Esophagus squamous epithelium (tissue), 5 donors: ENCODE results near the gene C10orf105. TPM values are rescaled to one million over a fixed set of nuclear protein-coding genes. Genes with fewer than 3 reads are reported as not detected.
A peak's percentile ranks its signal among the peaks of the same experiment; 100 is the strongest.

Source experiments
- DNase-seq: peaks from one replicate; lab custom pipeline; 2025; lab: John Stamatoyannopoulos, UW
- H3K27ac ChIP-seq, 4 donors: fragments of 200-600 bp; sonication (generic); one replicate each; pipeline ENCODE4 v1.5.1; 2016 to 2019; ENCODE audit warnings: mild to moderate bottlenecking in 1 of 4
- H3K27me3 ChIP-seq, 4 donors: fragments of 200-600 bp; sonication (generic); 1 replicate in 3 of 4; 2 replicates in 1 of 4; pipeline versions ENCODE4 v1.5.1 to v1.6.0; 2017 to 2021; ENCODE audit warnings: antibody characterized with exemption in 1 of 4
- H3K36me3 ChIP-seq, 3 donors: fragments of 200-600 bp; sonication (generic); one replicate each; pipeline ENCODE4 v1.5.1; 2016 to 2019
- H3K4me1 ChIP-seq, 3 donors: fragments of 200-600 bp; sonication (generic); one replicate each; pipeline ENCODE4 v1.5.1; 2017 to 2019
- H3K4me3 ChIP-seq, 4 donors: fragments of 200-600 bp; sonication (generic); 1 replicate in 3 of 4; 2 replicates in 1 of 4; pipeline ENCODE4 v1.5.1; 2016 to 2019; ENCODE audit warnings: mild to moderate bottlenecking in 2 of 4, moderate library complexity in 1 of 4
- H3K9me3 ChIP-seq, 3 donors: fragments of 200-600 bp; sonication (generic); one replicate each; pipeline ENCODE4 v1.5.1; 2016 to 2019
- POLR2A ChIP-seq, 4 donors: fragments of 450-650 bp; IDR thresholded peaks; one replicate each; pipeline ENCODE4 v1.6.1; 2017; ENCODE audit warnings: antibody characterized with exemption in 4 of 4, mild to moderate bottlenecking in 4 of 4, moderate library complexity in 3 of 4
- WGBS, 2 donors: methylation state at CpG; one replicate each; pipeline ENCODE4 v1.1.5; 2018; 5-methylcytosine and 5-hydroxymethylcytosine counted together
- intact Hi-C: fragments of 100-400 bp; cut with DNase I; formaldehyde crosslinking; loops from one replicate; pipeline ENCODE4 v1.15.0; 2022
- total RNA-seq, 4 donors: library from RNA; depleted of rRNA; stranded (reverse); fragments of >200 nt; gene quantifications; one replicate each; pipeline ENCODE4 v1.1.0, GENCODE V29; 2016
- TF ChIP-seq, protein P1 (sequence below), 6 experiments: fragments of 450-650 bp in 4 of 6; fragments of 200-600 bp in 2 of 6; sonication (generic) in 2 of 6; IDR thresholded peaks; one replicate each; pipeline ENCODE4 v1.5.1; 2016 to 2019; ENCODE audit warnings: antibody characterized with exemption in 6 of 6, mild to moderate bottlenecking in 4 of 6, moderate library complexity in 4 of 6
- donor health status: DM: yes; HTN: yes; CAD: no.

Gene C10orf105, protein sequence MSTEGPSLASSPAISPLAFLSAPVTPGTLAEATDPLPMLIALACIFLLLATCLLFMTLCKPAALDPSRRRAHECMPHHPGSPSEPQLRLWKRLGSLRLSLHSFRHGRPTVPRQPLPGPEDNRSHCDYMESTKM
- under 1 TPM in 2 of 4 donors, not detected in 2; under 0.01 to 0.15 TPM for total RNA-seq

DNA sequence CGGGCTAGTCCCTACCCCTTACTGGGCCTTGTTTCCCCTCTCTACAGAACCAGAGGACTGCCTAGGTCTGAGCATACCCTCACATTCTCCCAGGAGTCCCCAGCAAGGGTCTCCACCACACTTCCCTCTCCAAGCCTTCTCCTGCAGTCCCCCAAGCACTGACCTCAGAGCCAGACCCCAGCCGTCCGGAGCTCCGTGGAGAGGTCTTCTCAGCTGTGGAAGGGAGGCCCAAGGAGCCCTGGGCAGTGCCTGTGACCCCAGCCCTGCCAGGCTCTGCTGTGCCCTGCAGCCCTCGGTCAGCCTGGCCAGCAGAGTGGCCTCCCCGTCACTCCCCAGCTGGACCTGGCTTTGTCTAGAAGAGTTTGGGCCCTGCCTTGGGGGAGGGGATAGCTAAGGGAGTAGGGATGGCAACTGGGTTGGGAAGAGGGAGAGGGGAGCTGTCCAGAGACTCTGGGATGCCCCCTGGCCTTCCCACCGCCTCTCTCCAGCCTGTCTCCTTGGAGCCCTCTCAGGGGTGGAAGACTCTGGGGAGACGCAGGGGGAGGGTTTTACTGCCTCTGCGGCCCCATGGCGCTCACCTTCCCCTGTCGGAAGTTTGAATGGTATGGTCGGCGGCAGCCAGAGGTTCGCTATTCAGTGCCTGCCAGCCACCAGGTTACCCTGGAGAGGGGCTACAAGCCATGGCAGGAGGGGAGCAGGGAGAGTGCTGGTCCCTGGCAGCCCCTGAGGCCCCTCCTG, at the start of gene C10orf105:
TSS of gene C10orf105 (minus strand) at position 315 of the 738 bp plus-strand sequence. CDS start 3,441 bp downstream, outside the sequence.
- no peaks in the 10 kb centered on the region for H3K27me3 ChIP-seq
- intact Hi-C loops, result loop anchor here (10.0 kb wide), 1 partner anchor 175 kb away; no protein-coding TSS in a partner anchor
- no peak for DNase-seq
- WGBS, 2 donors, result 80 to 89% methylated on average over 1 to 9 of the region's 14 CpGs
- no peaks in the 10 kb centered on the region for H3K9me3 ChIP-seq
- H3K4me3 ChIP-seq, result no peak within 1 kb of the TSS
- H3K36me3 ChIP-seq, result no peaks in the 10 kb centered on the region
- H3K27ac ChIP-seq, result peak within 1 kb of the TSS in 3 of 4 donors; percentile 26 to 80 (median 68)
- no peak for TF ChIP-seq POLR2A (IDR thresholded peaks at IDR 0.05)
- TF ChIP-seq, protein P1, sequence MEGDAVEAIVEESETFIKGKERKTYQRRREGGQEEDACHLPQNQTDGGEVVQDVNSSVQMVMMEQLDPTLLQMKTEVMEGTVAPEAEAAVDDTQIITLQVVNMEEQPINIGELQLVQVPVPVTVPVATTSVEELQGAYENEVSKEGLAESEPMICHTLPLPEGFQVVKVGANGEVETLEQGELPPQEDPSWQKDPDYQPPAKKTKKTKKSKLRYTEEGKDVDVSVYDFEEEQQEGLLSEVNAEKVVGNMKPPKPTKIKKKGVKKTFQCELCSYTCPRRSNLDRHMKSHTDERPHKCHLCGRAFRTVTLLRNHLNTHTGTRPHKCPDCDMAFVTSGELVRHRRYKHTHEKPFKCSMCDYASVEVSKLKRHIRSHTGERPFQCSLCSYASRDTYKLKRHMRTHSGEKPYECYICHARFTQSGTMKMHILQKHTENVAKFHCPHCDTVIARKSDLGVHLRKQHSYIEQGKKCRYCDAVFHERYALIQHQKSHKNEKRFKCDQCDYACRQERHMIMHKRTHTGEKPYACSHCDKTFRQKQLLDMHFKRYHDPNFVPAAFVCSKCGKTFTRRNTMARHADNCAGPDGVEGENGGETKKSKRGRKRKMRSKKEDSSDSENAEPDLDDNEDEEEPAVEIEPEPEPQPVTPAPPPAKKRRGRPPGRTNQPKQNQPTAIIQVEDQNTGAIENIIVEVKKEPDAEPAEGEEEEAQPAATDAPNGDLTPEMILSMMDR (IDR thresholded peaks at IDR 0.05), result no peak
- peaks cover 18 to 52% (median 45%) of the 10 kb centered on the region in 3 donors for H3K4me1 ChIP-seq

DNA sequence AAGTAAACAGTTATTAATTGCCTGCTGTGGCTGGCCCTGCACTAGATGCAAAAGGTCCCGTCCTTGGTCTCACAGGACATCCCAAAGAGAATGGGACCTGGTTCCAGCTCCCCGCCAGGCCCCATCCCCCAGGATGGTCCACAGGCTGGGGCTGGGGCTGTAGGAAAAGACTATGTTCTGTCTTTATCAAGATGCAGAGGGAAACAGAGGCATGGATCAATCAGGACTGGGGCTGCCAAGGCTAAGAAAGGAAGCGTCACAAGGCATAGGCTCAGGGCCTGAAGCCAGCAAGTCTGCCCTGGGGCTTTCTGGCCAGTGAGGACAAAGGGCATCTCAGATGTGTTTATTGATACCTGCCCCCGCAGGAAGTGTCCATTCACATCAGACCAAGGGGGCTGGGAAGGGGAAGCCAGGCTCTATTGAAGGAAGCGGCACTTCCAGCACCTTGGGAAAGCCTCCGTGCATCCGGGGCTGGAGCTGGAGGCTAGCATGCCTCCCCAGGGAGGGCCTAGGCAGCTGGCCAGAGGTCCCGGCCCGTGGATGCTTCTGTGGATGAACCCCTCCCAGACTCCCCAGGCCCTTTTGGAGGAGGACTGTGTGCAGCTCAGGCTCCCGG, 48.0 kb upstream of the C10orf105 start:
- peaks cover 71 to 100% (median 92%) of the 10 kb centered on the region in 3 donors for H3K4me1 ChIP-seq
- intact Hi-C loops, result no loop called here
- no peak for DNase-seq
- H3K4me3 ChIP-seq, result peak overlapping the region in 2 of 4 donors; percentile 13 to 24
- peaks cover 0 to 28% (median 0%) of the 10 kb centered on the region in 3 donors for H3K36me3 ChIP-seq
- no peaks in the 10 kb centered on the region for H3K27me3 ChIP-seq
- H3K9me3 ChIP-seq, result no peaks in the 10 kb centered on the region
- peak overlapping the region; percentile 91 to 99 (median 95) for H3K27ac ChIP-seq
- WGBS, 2 donors, result 49 to 55% methylated on average over 3 to 8 of the region's 10 CpGs
- TF ChIP-seq, protein P1 (IDR thresholded peaks at IDR 0.05), result no peak
- TF ChIP-seq POLR2A (IDR thresholded peaks at IDR 0.05), result no peak

DNA sequence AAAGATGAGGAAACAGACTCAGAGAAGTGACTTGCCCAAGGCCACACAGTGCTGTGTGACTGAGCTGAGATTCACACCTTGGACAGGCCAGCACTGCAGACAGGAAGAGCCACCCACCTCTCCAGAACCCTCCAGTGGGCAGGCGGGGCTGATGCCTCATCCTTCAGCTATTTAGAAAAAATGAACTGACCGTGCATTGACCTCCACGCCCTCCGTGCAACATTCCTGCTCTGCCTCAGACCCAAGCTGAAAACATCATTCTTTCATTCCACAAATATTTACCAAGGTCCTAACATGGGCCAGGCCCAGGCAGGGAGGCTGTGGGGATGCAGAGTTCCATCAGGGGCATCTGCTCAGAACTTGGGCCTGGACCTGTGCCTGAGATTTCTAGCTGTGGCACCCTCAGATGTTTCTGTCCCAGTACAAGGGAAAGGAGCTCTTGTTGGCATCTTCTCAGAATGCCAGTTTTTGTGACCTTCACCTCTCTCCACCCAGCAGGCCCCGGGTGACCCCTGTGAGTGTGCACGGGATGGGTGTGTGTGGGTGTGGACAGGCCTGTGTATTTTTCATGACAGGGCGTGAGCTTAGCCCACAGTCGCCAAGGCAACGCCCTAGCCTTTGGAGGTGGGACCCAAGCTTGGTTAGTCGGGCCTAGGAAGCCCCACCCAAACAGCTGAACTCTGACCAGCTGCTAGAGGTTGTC, 47.3 kb upstream of the C10orf105 start:
- no peak for DNase-seq
- Histone ChIP-seq H3K27me3 (no peaks in the 10 kb centered on the region), H3K9me3 (no peaks in the 10 kb centered on the region), H3K4me1 (peaks cover 70 to 100% (median 93%) of the 10 kb centered on the region in 3 donors), H3K36me3 (peaks cover 0 to 34% (median 0%) of the 10 kb centered on the region in 3 donors), H3K27ac (peak overlapping the region; percentile 91 to 99 (median 95)), H3K4me3 (peak overlapping the region in 1 of 4 donors; percentile 24)
- intact Hi-C loops, result no loop called here
- no peak for TF ChIP-seq POLR2A (IDR thresholded peaks at IDR 0.05)
- TF ChIP-seq, protein P1 (IDR thresholded peaks at IDR 0.05), result no peak
- 5 to 9% methylated on average over 4 to 7 of the region's 10 CpGs for WGBS, 2 donors

DNA sequence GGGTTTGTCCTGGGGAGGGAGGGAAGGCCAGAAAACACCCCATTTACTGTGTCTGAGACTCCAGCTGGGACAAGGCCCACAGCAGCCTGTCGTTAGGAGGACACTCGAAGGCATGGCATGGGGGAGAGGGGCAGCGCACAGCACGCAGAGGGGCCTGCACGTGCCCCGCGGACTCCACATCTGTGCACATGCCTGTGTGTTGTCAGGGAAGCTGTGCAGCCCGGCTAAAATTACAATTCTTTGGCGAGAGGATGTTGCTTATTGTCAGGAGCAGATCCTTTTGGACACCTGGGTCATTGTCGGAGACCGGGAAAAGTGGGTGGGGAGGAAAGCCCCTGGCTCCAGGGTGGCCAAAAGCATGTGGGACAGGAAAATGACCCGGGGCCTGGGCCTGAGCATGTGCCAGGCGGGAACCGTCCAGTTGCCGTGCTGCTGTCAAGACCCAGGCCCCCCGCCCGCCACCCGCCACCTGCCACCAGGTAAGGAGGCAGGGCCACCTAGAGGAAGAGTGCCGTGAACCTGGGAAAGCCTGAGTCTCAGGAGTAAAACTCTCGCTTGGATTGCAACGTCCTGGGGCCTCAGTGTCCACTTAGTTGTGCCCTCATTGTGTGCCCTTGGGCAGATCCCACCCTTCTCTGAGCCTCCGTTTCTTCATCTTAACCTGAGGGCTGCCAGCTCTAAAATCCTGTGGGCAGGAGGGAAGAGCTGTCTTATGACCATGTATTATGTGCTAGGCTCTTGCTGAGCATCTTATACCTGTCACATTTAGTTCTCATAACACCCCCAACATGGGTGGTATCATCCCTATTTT, 46.5 kb upstream of the C10orf105 start:
- TF ChIP-seq, protein P1 (IDR thresholded peaks at IDR 0.05), result no peak
- no peak for TF ChIP-seq POLR2A (IDR thresholded peaks at IDR 0.05)
- Histone ChIP-seq H3K27me3 (no peaks in the 10 kb centered on the region), H3K36me3 (peaks cover 0 to 41% (median 0%) of the 10 kb centered on the region in 3 donors), H3K4me3 (peak overlapping the region in 1 of 4 donors; percentile 15), H3K9me3 (no peaks in the 10 kb centered on the region), H3K4me1 (peaks cover 70 to 100% (median 93%) of the 10 kb centered on the region in 3 donors), H3K27ac (peak overlapping the region; percentile 91 to 99 (median 95))
- 65 to 78% methylated on average over 7 to 16 of the region's 22 CpGs for WGBS, 2 donors
- intact Hi-C loops, result no loop called here
- no peak for DNase-seq
